IPS-11a (cell line): ENCODE measurements around the gene LRRC17.
"Not testable (repeated sequence)": the region's sequence is repeated elsewhere in the genome, so short reads cannot be mapped to it uniquely, and the experiment has no call there.

Experiments used
- H3K4me3 ChIP-seq: one replicate; pipeline ENCODE4 v1.5.1; 2013; ENCODE audit warnings: low read depth, low read length, control low read depth

The LRRC17 gene

DNA sequence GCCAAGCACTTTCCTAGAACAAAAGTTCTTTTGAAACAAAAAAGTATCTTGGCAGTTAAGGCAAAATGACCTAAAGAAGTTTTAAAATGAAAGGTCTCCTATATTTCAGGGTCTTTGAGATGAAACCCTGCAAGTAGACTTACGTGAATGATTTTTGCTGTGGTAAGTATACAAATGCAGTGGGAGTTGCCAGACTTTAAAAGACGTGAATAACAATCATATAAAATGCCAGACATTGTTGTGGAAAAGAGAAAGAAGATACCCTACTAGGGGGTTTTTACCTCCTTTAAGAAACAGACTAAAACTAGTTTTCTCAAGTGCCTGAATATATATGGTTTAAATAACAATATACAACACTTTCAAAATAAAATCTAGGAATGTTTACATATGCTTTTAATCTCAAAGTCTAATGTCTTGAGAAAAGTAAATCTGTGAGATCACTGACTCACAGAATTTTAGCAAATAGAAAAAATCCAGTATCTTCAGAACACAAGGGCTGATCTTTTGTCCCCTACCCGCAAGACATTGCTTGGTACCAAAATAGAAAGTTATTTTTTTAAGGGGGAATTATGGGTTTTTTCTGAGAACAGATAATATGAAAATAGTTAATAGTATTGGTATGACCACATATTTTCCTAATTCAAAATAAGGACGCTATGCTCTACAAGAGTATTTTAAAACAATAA, 29.5 kb downstream of the LRRC17 start:
- no peak overlapping the region for H3K4me3 ChIP-seq

- H3K4me3 ChIP-seq = no peak overlapping the region
Measured at GRCh38 chr7:102942868-102943267, 30.1 kb downstream of the LRRC17 start.

GRCh38 chr7:102943423-102944169, 30.8 kb downstream of the LRRC17 start:
- H3K4me3 ChIP-seq = no peak overlapping the region

DNA sequence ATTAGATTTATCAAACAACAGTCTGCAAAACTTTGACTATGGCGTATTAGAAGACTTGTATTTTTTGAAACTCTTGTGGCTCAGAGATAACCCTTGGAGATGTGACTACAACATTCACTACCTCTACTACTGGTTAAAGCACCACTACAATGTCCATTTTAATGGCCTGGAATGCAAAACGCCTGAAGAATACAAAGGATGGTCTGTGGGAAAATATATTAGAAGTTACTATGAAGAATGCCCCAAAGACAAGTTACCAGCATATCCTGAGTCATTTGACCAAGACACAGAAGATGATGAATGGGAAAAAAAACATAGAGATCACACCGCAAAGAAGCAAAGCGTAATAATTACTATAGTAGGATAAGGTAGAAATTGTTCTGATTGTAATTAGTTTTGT, 31.4 kb downstream of the LRRC17 start:
- no peak overlapping the region for H3K4me3 ChIP-seq

- H3K4me3 ChIP-seq = no peak overlapping the region
Measured at GRCh38 chr7:102951839-102952238, 39.0 kb downstream of the LRRC17 start.

GRCh38 chr7:102953406-102953805, 40.6 kb downstream of the LRRC17 start:
- no peak overlapping the region for H3K4me3 ChIP-seq

GRCh38 chr7:102954359-102954758, 41.6 kb downstream of the LRRC17 start:
- not testable (repeated sequence) for H3K4me3 ChIP-seq

GRCh38 chr7:102958004-102958403, 45.2 kb downstream of the LRRC17 start:
- H3K4me3 ChIP-seq = not testable (repeated sequence)

- H3K4me3 ChIP-seq = not testable (repeated sequence)
Measured at GRCh38 chr7:102961993-102962392, 49.2 kb downstream of the LRRC17 start.

DNA sequence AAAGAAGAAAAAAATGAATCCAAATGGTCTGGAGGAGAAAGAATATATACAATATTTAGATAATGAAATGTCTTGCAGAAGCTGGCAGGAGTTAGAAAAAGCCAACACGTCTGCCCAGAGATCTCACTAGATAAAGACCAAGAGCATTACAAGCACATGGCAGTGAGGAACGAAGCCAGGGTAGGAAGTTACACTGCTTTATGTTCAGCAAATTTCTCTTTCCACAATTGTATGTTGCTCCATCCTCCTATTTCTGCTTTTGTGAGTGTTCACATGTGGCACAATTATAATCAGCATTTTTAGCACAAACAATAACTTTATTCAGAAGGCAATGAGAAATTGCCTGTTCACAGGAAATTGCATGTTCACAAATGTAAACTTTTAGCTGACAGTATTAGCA, 53.7 kb downstream of the LRRC17 start:
- no peak overlapping the region for H3K4me3 ChIP-seq

GRCh38 chr7:102967798-102968197, 55.0 kb downstream of the LRRC17 start:
- no peak overlapping the region for H3K4me3 ChIP-seq

DNA sequence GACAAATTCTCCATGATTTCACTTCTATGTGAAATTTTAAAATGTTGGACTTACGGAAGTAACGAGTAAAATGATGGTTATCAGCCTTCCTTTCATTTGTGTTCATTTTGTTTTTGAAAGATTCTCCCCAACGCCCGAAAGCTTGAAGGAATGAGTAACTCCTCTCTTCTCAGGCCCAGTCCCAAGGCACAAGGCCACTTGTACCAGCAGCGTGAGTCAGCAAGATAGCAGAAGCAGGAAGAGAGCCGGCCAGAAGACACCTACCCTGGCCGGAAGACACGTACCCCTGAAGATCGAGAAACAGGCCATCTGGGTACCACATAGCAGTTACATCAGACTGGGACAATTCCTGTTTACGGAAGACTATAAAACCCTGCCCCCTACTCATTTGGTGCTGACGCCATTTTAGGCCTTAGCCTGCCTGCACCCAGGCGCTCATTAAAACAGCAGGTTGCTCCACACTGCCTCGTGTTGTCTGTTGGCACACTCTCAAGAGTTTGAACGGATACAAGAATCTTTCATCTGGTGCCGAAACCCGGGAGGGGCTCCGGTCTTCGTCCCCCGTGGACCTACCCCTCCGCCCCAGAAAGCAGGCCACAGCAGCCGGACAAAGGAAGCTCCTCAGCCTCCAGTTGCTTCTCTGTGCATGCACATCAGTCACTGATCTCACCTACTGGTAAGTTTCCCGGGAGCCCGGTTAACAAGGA, 60.4 kb downstream of the LRRC17 start:
- no peak overlapping the region for H3K4me3 ChIP-seq

GRCh38 chr7:102974366-102975236, 61.8 kb downstream of the LRRC17 start:
- no peak overlapping the region for H3K4me3 ChIP-seq

- no peak overlapping the region for H3K4me3 ChIP-seq
Measured at GRCh38 chr7:102975854-102976253, 63.1 kb downstream of the LRRC17 start.

GRCh38 chr7:102976493-102976892, 63.7 kb downstream of the LRRC17 start:
- no peak overlapping the region for H3K4me3 ChIP-seq

DNA sequence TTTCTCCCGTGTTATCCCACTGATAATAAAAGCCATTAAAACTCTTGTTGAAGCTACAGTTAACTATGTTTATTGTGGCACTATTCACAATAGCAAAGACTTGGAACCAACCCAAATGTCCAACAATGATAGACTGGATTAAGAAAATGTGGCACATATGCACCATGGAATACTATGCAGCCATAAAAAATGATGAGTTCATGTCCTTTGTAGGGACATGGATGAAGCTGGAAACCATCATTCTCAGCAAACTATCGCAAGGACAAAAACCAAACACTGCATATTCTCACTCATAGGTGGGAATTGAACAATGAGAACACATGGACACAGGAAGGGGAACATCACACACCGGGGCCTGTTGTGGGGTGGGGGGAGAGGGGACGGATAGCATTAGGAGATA, 64.8 kb downstream of the LRRC17 start:
- H3K4me3 ChIP-seq = not testable (repeated sequence)

- H3K4me3 ChIP-seq = no peak overlapping the region
Measured at GRCh38 chr7:102978284-102978683, 65.5 kb downstream of the LRRC17 start.

- H3K4me3 ChIP-seq = no peak overlapping the region
Measured at GRCh38 chr7:102979670-102980069, 66.9 kb downstream of the LRRC17 start.

GRCh38 chr7:102981451-102981850, 68.7 kb downstream of the LRRC17 start:
- H3K4me3 ChIP-seq = no peak overlapping the region

DNA sequence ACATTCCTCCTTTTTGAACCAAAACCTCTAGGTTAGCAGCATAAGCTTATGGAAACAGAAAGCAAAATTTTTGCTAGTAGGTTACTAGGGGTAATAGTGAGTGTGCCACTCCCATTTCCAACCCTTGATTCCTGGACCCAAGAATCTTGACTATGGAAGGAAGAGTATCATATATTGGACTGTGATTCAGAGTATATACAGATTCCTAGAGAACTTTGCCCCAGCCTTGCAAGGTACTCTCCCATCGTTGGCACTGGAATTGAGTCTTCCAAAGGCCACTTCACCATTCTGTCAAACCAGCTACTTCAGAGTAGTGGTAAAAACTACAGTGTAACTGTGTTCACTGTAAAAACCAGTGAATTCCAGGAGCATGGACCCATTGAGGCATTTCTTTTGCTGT, 69.4 kb downstream of the LRRC17 start:
- no peak overlapping the region for H3K4me3 ChIP-seq

DNA sequence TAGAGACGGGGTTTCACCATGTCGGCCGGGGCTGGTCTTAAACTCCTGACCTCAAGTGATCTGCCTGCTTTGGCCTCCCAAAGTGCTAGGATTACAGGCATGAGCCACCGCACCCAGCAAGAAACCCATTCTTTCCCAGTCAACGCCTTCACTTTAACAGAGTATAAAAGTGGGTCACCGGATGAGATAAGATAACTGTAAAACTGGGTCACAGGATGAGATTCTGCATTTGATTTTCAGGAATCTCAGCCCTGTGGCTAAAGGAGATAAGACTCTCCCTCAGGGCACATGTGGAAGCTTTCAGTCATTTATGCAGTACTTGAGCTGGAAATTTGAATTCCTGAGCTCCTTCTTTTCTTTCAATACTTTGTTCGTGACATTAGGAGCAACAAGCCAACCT, 70.8 kb downstream of the LRRC17 start:
- H3K4me3 ChIP-seq = no peak overlapping the region
